Activated CD4-positive, alpha-beta T cell treated with anti-CD3 and anti-CD28 coated beads, Interleukin-2, amount 10 ng/mL, durations not matched to agents 7 days and 5 days (primary cell): Measurements from ENCODE around the gene CAPN9. TPM values are rescaled to one million over a fixed set of nuclear protein-coding genes. Genes with fewer than 3 reads are reported as not detected.

ENCODE experiments used
- CTCF ChIA-PET: fragments of 350-600 bp; sonication (Branson Sonifier 250); formaldehyde crosslinking; loops from one replicate; lab custom pipeline; 2021; ENCODE audit warnings: antibody characterized with exemption; lab: Charles Lee
- POLR2A ChIA-PET: fragments of 350-600 bp; sonication (Branson Sonifier 250); formaldehyde crosslinking; loops from one replicate; lab custom pipeline; 2021; ENCODE audit warnings: antibody characterized with exemption; lab: Charles Lee
- DNase-seq: peaks from one replicate; pipeline ENCODE4 v3.0.0-alpha.2; 2020
- H3K27ac Mint-ChIP-seq: one replicate; pipeline ENCODE4 v1.8.0; 2021; ENCODE audit warnings: mild to moderate bottlenecking, moderate library complexity, mixed read lengths
- H3K27me3 Mint-ChIP-seq: one replicate; pipeline ENCODE4 v1.8.0; 2021; ENCODE audit warnings: mixed read lengths
- H3K36me3 Mint-ChIP-seq: one replicate; pipeline ENCODE4 v1.8.0; 2021; ENCODE audit warnings: low read depth, mixed read lengths
- H3K4me1 Mint-ChIP-seq: one replicate; pipeline ENCODE4 v1.8.0; 2021; ENCODE audit warnings: mixed read lengths
- H3K4me3 Mint-ChIP-seq: one replicate; pipeline ENCODE4 v1.8.0; 2021; ENCODE audit warnings: mild to moderate bottlenecking, moderate library complexity, mixed read lengths
- H3K9me3 Mint-ChIP-seq: one replicate; pipeline ENCODE4 v1.8.0; 2021; ENCODE audit warnings: mixed read lengths
- total RNA-seq, 2 experiments: library from RNA; stranded (reverse); gene quantifications; one replicate each; pipeline ENCODE4 v1.2.3, GENCODE V29; 2021

Gene CAPN9
- total RNA-seq, 2 experiments from 2014 or later = not detected

DNA sequence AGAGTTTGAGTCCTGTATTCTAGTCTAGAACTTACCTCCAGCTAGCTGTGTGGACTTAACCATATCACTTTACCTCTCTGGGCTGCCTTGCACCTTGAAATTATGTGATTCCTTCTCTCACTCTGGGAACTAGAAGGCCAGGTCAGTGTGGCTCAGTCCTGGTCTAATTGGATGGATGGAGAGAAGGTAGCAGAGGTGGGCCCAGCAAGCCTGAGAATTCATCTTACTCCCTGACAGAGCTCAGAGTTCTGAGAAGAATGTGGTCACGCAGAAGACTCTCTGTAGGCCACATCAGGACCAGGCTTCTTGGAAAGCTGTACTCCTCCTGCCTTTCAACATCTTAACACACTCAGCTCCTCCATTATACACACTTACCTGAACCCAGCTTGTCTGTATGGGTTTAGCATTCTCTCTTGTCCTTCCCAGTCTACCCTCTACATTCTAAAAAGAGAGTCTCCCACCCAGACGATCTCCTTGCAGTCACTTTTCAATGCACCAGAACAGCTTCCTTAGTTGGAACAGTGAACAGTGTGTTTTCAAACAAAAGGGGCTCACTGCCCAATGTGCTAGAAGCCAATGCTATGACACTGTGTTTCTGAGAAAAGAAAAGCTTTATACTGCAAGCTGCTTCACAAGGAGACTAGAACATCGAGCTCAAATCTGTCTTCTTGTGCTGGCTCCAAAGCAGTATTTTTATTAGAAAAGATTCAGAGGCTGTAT lies 60.5 kb downstream of the CAPN9 start:
- Mint-ChIP-seq H3K27me3 (peaks cover 8% of the 10 kb centered on the region), H3K27ac (no peak overlapping the region), H3K36me3 (no peaks in the 10 kb centered on the region), H3K4me1 (no peaks in the 10 kb centered on the region), H3K9me3 (peaks cover 5% of the 10 kb centered on the region), H3K4me3 (no peak overlapping the region)
- POLR2A ChIA-PET = no interaction called here
- no peak for DNase-seq
- CTCF ChIA-PET = no interaction called here

DNA sequence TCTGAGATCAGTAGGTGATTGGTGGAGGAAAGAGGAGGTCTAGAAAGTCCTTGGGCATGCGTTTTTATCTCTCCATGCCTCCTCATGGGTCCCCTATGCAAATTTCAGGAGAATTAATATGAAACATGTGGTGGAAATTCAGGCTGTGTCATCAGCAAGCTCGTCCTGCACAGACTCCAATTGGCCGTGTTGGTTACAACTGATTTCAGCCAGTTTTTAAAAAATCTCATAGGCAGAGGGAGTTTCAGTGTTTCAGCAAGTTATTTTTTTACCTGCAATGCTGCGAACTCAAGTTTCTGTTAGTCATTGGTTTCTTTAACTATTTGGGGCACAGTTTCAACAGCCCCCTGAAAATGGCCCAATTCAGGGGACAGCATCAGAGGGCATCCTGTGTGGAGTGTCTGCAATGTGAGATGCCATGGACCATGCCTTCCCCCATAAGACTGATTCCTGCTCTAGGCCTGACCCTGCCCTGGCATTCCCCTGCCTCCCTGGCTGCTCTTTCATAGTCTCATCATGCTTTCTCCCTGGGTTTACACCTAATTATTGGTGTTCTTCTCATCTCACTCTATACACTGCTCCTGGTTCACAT lies 61.2 kb downstream of the CAPN9 start:
- H3K9me3 Mint-ChIP-seq = peaks cover 12% of the 10 kb centered on the region
- peaks cover 13% of the 10 kb centered on the region for H3K27me3 Mint-ChIP-seq
- no peak overlapping the region for H3K27ac Mint-ChIP-seq
- H3K4me1 Mint-ChIP-seq = no peaks in the 10 kb centered on the region
- ChIA-PET POLR2A (no interaction called here), CTCF (no interaction called here)
- DNase-seq = no peak
- H3K36me3 Mint-ChIP-seq = no peaks in the 10 kb centered on the region
- H3K4me3 Mint-ChIP-seq = no peak overlapping the region

DNA sequence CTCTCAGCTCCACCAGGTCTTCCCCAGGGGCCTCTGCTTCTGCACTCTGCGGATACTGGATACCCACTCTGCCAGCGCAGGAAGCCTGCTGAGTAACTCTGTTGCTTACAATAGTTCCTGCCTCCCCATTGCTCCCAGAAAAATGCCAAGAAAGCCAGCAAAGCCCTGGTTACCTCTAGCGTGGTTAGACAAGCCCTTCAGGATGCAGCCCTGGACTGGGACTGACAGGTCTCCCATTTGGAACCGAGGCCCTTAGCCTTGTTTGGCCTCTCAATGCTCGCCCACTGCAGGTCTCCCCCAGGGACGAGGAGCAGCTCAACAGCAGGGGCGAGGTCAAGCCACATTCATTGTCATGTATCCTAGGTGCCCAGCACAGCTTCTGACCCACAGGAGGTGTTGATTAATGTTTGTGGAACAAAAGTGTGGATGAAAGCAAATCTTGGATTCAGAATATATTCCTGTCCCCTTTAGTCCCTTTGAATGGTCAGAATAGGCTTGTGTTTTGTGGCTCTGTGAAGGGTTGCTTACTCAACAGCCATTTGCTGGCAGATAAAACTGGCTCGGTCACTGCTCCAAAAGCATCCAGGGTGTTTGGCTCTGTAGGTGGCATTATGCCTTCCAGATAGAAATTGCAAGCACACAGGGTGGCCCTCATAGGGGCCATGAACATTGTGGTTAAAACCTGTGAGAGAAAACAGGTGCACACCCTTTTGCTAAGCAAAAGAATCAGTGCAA lies 62.2 kb downstream of the CAPN9 start:
- Mint-ChIP-seq H3K4me3 (no peak overlapping the region), H3K36me3 (no peaks in the 10 kb centered on the region), H3K9me3 (peaks cover 12% of the 10 kb centered on the region), H3K27ac (no peak overlapping the region), H3K27me3 (peaks cover 13% of the 10 kb centered on the region), H3K4me1 (no peaks in the 10 kb centered on the region)
- CTCF ChIA-PET = no interaction called here
- POLR2A ChIA-PET = no interaction called here
- DNase-seq = no peak

DNA sequence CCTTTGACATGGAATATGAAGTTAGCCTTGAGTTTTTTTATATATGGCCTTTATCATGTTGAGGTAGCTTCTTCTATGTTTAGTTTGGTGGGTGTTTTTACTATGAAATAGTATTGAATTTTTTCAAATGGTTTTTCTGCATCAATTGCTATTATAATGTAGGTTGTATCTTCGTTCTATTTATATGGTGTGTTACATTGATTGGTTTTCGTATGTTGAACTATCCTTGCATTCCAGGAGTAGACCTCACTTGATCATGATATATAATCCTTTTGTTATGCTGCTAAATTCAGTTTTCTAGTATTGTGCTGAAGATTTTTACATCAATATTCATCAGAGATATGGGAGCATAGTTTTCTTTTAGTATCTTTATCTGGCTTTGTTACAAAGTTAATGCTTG lies 65.4 kb downstream of the CAPN9 start:
- ChIA-PET CTCF (no interaction called here), POLR2A (no interaction called here)
- Mint-ChIP-seq H3K9me3 (peaks cover 12% of the 10 kb centered on the region), H3K4me1 (no peaks in the 10 kb centered on the region), H3K27me3 (peaks cover 21% of the 10 kb centered on the region), H3K4me3 (no peak overlapping the region), H3K36me3 (no peaks in the 10 kb centered on the region), H3K27ac (no peak overlapping the region)
- no peak for DNase-seq

DNA sequence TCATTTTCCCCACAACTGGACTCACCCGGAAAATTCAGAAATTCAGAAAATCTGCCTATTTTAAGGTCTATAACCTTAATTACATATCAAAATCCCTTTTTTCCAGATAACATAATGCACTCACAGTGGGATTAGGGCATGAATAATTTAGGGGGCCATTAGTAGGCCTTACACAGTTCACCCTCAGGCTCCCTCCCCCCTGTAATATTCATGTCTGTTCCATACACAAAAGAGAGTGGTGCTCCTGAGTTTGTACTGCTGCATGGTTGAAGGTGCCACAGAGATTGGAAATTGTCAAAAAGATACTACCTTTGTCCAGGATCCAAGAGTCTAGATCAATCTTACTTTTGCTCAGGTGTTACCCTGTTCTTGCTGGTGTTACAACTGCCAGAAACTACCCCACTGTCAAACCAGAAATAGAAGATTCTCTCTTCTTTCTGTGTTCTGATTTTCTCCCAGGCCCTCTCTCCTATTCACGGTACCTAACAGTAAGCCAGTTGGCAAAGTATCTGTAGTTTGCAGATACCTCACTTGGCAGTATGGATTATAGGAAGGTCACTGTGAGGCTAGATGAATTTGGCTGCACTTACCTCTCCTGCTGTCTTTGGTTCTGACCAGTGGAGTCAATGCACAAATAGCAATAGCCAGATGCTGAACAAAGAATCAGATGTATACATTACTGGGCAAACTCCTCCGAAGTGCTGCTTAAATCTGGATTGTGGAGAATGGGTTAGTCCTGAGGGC lies 67.9 kb downstream of the CAPN9 start:
- H3K9me3 Mint-ChIP-seq = peaks cover 12% of the 10 kb centered on the region
- peaks cover 25% of the 10 kb centered on the region for H3K27me3 Mint-ChIP-seq

DNA sequence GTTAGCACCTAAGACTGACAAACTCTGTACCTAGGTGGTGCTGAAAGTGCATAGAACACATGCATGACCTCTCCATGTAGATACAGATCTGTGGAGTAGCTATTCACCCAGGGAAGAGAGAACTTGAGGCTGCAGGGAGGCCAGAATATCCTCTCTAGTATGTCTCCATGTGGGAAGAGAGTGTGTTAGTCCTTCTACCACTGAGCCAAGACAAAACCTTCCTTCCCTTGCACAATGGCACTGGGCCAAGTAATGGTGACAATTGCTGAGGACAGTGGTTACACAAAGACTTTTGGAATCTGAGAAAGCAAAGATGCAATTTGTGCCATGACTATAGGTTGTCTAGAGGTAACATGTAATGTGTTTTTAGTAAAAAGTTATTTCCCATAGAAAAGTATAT lies 68.8 kb downstream of the CAPN9 start:
- Mint-ChIP-seq H3K9me3 (peaks cover 12% of the 10 kb centered on the region), H3K27me3 (peaks cover 22% of the 10 kb centered on the region), H3K4me3 (no peak overlapping the region), H3K4me1 (no peaks in the 10 kb centered on the region), H3K36me3 (no peaks in the 10 kb centered on the region), H3K27ac (no peak overlapping the region)
- DNase-seq = no peak
- ChIA-PET POLR2A (no interaction called here), CTCF (interaction anchor here (0.5 to 0.7 kb wide), 2 partner anchors 35 to 247 kb away, joined by 3 to 5 read pairs; no protein-coding TSS in a partner anchor)

More for the DNA sequence above, 67.9 kb downstream of the CAPN9 start:
- no peak for DNase-seq
- H3K36me3 Mint-ChIP-seq = no peaks in the 10 kb centered on the region
- no peak overlapping the region for H3K4me3 Mint-ChIP-seq
- CTCF ChIA-PET = interaction anchor here (0.7 kb wide), 1 partner anchor 36 kb away, joined by 3 read pairs; no protein-coding TSS in a partner anchor
- H3K27ac Mint-ChIP-seq = no peak overlapping the region
- no peaks in the 10 kb centered on the region for H3K4me1 Mint-ChIP-seq
- POLR2A ChIA-PET = no interaction called here

DNA sequence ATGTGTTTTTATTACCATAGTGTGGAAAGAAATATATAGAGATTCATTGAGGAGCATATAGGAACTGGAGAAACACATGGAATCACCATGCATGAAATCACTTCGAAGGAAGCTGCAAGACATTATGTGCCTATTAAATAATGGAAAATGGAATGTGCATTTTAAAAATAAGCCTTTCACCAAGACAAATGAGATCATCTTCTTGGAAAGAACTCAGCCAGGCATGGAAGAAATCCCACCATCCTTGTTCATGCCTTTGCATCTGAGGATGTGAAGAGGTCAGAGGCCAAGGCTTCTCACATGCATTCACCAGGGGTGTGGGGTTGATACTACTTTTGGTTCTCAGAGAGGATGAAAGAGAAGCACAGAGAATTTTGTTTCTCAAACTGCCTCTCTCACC lies 71.2 kb downstream of the CAPN9 start:
- H3K27ac Mint-ChIP-seq = no peak overlapping the region
- DNase-seq = no peak
- ChIA-PET POLR2A (no interaction called here), CTCF (no interaction called here)
- H3K36me3 Mint-ChIP-seq = no peaks in the 10 kb centered on the region
- H3K4me1 Mint-ChIP-seq = no peaks in the 10 kb centered on the region
- no peak overlapping the region for H3K4me3 Mint-ChIP-seq
- peaks cover under 1% of the 10 kb centered on the region for H3K9me3 Mint-ChIP-seq
- H3K27me3 Mint-ChIP-seq = peaks cover 16% of the 10 kb centered on the region

DNA sequence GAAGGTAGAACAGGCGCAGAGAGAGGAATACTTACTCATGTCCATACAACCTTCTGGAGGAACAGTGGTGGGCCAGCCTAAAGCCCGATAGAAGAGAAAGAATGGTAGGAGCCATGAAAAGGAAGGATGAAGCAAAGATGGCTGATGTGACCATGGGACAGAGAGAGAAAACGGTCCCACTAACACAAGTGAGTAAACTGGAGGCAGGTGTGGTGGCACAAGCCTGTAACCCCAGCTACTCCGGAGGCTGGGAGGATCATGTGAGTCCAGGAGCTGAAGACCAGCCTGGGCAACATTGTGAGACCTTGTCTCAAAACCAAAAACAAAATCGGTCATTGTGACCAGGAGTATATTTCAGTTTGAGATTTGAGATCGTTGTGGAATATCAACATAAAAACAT lies 71.7 kb downstream of the CAPN9 start:
- Mint-ChIP-seq H3K9me3 (no peaks in the 10 kb centered on the region), H3K36me3 (no peaks in the 10 kb centered on the region), H3K27ac (no peak overlapping the region), H3K27me3 (peaks cover 16% of the 10 kb centered on the region), H3K4me1 (no peaks in the 10 kb centered on the region), H3K4me3 (no peak overlapping the region)
- ChIA-PET POLR2A (no interaction called here), CTCF (no interaction called here)
- no peak for DNase-seq

DNA sequence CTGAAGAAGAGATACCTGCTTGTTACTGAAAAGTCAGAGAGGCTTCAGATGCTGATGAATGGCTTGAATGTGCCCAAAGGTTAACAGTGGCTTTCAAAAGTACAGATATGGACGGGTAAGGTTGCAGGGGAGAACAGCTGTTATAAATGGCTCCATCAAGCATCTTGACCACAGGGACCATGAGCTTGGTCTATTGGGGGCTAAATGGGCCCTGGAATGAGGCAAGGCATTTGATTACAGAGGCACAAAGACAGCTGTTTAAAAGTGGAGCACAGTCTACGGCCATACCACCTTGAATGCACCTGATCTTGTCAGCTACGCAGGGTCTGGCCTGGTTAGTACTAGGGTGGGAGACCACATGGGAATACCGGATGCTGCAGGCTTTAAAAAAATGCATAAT lies 72.8 kb downstream of the CAPN9 start:
- DNase-seq = no peak
- Mint-ChIP-seq H3K4me1 (no peaks in the 10 kb centered on the region), H3K27me3 (peaks cover 15% of the 10 kb centered on the region), H3K4me3 (no peak overlapping the region), H3K36me3 (no peaks in the 10 kb centered on the region), H3K9me3 (no peaks in the 10 kb centered on the region), H3K27ac (no peak overlapping the region)
- POLR2A ChIA-PET = no interaction called here
- CTCF ChIA-PET = no interaction called here

DNA sequence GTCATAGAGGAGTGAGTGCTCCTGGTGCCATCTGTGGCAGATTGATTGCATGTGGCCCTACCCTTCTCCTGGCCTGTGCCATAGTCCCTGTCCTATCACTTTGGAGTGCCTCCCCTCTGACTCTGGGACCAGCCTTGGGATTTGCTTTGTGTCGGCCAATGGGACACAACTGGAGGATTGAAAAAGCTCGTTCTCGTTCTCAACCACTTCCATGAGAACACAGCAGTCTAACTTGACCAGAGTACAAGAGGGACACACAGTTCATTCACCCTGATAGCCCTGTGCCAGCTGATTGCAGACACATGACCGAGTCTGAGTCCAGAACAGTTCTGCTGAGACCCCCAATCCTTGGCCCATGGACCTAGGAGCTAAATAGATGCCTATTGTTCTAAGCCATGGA lies 73.4 kb downstream of the CAPN9 start:
- CTCF ChIA-PET = no interaction called here
- POLR2A ChIA-PET = no interaction called here
- Mint-ChIP-seq H3K4me1 (no peaks in the 10 kb centered on the region), H3K27ac (no peak overlapping the region), H3K27me3 (peaks cover 9% of the 10 kb centered on the region), H3K9me3 (no peaks in the 10 kb centered on the region), H3K4me3 (no peak overlapping the region), H3K36me3 (no peaks in the 10 kb centered on the region)
- no peak for DNase-seq

DNA sequence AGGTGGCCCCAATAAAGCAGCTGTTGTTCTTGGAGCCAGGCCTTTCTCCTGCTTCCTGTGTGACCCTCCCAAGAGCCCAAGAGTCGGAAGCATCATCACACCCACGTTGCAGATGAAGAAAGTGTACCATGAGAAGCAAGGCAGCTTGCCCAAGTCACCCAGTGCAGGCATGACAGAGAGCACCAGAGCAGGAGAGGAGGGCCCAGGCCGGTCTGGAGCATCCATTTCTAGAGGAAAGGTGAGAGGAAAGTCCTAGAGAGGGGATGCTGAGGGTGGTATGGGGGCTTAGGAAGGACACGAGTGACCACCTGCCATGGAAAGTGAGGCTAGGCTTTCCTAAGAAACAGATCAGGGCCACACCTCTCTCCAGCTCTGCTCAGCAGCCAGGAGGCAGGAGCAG lies 74.2 kb downstream of the CAPN9 start:
- Mint-ChIP-seq H3K4me3 (no peak overlapping the region), H3K9me3 (no peaks in the 10 kb centered on the region), H3K27me3 (peaks cover 9% of the 10 kb centered on the region), H3K27ac (no peak overlapping the region), H3K36me3 (no peaks in the 10 kb centered on the region), H3K4me1 (no peaks in the 10 kb centered on the region)
- POLR2A ChIA-PET = no interaction called here
- no peak for DNase-seq
- CTCF ChIA-PET = no interaction called here

DNA sequence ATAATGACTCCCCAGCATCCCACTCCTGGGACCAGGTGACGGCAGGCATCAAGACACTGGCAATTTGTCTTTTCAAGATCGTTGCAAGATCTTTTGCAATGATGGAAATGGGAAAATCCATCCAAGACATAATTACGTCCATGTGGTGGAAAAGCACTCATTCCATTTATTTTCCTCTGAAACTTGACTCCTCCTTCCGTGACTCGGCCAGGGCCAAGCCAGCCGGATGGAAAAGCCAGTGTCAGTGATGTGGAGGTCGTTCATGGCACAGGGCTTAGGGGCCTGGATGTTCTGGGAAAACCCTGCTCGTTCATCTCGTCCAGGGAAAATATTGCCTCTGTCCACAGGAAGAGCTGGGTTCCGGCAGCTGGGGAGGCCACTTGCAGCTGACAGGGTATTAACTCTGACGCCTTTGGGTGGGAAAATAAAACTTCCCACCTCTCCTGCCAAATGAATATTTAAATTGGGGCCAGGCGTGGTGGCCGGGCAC lies 74.9 kb downstream of the CAPN9 start:
- peaks cover 6% of the 10 kb centered on the region for H3K27me3 Mint-ChIP-seq
- no peaks in the 10 kb centered on the region for H3K4me1 Mint-ChIP-seq
- POLR2A ChIA-PET = no interaction called here
- no peak overlapping the region for H3K27ac Mint-ChIP-seq
- no peaks in the 10 kb centered on the region for H3K36me3 Mint-ChIP-seq
- H3K9me3 Mint-ChIP-seq = no peaks in the 10 kb centered on the region
- H3K4me3 Mint-ChIP-seq = no peak overlapping the region
- CTCF ChIA-PET = interaction anchor here (1.0 kb wide), 1 partner anchor 25 kb away, joined by 3 read pairs; no protein-coding TSS in a partner anchor
- no peak for DNase-seq
